HG02840 (cell line): ENCODE results near the gene MCF2L.
"Not testable (repeated sequence)": the region's sequence is repeated elsewhere in the genome, so short reads cannot be mapped to it uniquely, and the experiment has no call there.

Experiments
- ATAC-seq: cut with Tn5 transposase; IDR thresholded peaks from one replicate; pipeline ENCODE4 v1.9.1; 2021; ENCODE audit warnings: mild to moderate bottlenecking, moderate library complexity, moderate number of reproducible peaks; ENCODE audit not compliant: unreplicated experiment, low FRiP score

The MCF2L gene

DNA sequence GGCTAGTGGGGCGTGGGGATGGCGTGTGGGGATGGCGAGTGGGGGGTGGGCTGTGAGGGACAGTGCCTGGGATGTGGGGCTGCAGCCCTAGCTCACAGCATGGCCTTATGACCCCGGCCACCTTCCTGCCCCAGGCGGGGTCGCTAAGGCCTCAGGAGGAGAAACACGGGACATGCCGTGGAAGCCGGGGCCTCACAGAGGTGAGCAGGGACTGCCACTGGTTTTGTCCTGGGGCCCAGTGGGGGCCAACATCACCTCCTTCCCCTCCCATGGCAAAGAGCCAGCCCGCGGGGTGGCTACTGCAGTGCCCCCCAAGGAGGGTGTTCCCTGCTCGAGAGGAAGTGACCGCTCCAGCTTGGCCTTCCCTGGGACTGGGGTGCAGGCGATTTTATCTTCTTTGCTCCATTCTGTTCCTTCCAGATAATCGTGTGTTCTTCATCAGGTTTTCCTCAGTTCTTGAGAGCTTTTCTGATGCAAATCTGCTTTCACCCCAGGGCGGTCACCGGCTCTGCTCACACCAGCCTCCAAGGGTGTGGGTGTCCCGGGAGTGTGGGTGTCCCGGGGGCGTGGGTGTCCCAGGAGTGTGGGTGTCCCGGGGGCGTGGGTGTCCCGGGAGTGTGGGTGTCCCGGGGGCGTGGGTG is 137.8 kb downstream of the MCF2L start:
- no peak for ATAC-seq

DNA sequence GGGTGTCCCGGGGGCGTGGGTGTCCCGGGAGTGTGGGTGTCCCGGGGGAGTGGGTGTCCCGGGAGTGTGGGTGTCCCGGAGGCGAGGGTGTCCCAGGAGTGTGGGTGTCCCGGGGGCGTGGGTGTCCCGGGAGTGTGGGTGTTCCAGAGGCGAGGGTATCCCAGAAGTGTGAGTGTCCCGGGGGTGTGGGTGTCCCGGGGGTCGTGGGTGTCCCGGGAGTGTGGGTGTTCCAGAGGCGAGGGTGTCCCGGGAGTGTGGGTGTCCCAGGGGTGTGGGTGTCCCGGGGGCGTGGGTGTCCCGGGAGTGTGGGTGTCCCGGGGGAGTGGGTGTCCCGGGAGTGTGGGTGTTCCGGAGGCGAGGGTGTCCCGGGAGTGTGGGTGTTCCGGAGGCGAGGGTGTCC is 139.5 kb downstream of the MCF2L start:
- not testable (repeated sequence) for ATAC-seq

DNA sequence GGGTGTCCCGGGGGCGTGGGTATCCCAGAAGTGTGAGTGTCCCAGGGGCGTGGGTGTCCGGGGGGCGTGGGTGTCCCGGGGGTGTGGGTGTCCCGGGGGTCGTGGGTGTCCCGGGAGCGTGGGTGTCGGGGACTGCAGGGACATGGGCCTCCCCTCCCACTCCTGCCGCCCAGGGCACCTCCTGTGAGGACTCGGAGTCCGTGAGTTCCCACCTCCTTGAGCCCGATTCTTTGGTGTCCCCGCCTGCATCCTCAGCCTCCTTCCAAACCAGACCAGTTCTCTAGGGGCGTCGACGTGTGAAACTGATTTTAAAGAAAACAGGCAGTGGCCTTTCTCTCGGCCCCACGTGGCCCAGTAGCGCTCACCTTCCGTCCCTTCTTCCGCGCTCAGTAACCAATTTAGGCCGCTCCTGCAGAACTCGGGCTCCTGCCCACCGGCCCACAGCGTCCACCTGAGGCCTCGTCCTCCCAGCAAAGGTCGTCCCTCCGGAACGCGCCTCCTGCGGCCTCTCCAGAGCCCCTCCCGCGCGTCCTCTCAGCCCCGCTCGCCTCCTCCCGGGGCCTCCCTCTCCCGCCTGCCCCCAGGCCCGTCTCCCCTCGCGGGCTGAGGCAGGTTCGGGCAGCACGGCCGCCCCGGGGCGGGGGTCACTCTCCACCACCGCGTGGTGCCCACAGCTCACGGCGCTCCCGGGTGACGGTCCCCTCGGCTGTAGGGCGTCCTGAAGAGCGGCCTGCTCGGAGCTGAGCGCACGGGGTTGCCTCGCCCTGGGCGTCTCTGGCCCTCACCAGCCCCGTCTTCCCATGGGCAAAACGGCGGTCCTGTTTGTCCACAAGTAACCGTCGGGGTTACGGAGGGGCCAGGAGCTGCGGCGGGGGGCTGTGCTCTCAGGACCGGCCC is 140.4 kb downstream of the MCF2L start:
- no peak for ATAC-seq

DNA sequence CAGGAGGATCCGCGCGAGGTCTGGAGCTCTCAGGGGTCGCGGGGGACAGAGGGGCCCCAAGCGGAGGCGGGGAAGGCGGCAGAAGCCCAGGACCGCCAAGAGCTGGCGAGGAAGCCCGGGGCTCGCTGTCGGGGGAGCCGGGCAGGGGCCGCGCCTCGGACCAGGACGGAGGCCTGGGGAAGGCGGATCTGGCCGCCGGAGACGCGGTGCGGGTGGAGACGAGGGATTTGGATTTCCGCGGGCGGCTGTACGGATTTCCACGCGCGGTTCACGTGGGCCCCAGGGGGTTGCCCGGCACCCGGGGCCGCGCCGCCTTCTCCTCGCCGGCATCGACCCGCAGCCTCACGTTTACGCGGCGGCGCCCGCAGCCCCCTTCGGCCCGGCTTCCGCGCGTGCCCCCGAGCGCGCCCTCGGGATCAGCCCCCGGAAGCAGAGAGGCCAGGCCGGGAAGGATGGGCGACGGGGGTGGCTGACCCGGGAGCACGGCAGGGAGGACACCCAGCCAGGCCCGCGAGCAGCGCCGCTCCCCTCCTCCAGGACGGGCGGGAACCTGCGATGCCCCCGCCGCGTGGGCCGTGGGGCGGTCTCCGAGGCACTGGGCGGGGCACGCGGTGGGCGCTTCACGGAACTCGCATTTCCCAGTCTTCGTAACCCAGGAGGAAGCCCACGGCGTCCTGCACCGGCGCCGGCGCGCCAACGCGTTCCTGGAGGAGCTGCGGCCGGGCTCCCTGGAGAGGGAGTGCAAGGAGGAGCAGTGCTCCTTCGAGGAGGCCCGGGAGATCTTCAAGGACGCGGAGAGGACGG is 141.2 kb downstream of the MCF2L start:
- ATAC-seq: no peak

DNA sequence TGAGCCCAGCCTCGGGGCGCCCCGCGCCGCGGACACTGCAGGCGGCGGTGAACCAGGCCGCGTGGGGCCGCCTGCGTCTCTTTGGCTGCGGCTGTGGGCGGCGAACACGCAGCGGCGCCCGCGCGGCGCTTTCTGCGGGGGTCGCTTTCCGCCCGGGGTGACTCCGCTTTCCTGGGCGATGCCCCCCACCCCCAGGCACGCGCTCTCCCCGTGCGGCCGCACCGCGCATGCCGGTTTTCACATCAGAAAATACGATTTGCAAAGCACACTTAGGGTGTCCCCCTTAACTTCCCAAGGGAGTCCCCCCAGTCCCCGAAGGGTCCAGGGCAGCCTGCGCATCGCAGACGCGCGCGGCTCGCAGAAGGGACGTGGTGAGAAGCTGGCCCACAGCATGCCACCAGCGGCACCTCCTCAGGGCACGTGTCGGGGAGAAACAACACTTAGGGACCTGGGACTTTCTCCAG is 141.9 kb downstream of the MCF2L start:
- no peak for ATAC-seq

DNA sequence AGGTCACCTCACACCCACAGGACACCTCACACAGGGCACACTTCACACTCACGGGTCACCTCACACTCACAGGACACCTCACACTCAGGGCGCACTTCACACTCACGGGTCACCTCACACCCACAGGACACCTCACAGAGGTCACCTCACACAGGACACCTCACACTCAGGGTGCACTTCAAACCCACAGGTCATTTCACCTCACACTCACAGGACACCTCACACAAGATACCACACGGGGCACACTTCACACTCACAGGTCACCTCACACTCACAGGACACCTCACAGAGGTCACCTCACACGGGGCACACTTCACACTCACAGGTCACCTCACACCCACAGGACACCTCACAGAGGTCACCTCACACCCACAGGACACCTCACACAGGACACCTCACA is 142.8 kb downstream of the MCF2L start:
- not testable (repeated sequence) for ATAC-seq

DNA sequence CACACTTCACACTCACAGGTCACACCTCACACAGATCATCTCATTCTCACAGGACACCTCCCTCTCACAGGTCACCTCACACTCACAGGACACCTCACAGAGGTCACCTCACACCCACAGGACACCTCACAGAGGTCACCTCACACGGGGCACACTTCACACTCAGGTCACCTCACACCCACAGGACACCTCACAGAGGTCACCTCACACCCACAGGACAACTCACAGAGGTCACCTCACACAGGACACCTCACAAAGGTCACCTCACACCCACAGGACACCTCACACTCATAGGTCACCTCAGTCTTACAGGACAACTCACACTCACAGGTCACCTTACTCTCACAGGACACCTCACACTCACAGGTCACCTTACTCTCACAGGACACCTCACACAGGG is 143.5 kb downstream of the MCF2L start:
- ATAC-seq: not testable (repeated sequence)

DNA sequence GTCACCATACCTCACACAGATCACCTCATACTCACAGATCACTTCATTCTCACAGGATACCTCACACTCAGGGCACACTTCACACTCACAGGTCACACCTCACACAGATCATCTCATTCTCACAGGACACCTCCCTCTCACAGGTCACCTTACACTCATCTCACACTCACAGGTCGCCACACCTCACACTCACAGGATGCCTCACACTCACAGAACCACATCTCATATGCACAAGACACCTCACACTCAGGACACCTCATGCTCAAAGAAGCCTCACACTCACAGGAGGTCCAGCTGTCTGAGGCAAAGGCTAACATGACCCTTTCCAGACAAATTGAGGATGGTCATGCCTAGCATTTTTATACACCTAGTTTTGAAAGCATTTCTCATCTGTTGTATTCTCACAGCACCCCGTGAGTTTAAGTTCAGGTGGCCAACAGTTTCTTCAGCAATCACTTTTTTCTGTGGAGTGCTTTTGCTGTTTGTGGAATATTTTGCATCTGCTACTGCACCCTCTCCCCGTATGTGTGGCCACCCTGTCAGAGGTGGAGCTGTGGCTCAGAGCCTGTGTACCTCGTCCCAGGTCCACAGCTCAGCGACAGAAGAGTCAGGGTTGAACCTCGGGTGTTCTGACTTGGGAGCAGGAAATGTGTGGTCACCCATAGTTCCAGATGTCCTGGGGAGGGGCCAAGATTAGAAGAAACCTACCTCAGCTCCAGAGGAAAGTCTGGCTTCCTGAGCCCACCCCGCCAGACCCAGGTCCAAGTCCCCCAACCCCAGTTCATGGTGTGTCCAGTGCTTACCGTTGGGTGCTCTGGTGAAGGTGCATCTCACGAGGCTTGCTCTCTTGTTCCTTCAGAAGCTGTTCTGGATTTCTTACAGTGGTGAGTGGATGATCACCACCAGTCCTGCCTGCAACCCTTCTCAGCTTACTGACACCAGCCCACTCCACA is 144.2 kb downstream of the MCF2L start:
- no peak for ATAC-seq

DNA sequence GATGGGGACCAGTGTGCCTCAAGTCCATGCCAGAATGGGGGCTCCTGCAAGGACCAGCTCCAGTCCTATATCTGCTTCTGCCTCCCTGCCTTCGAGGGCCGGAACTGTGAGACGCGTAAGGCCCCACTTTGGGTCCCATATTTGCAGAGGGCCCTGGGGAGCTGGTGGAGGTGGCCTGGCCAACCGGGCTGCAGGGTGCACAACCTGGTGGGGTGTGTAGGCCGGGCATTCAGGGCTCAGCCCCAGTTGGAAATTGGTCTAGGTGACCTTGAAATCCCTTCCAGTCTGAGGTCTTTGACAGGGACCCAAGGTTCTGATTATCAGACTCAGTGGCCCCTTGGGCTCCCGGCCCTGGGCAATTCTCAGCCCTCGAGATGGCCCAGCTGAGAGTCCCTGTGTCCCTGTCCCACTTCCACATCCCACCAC is 144.8 kb downstream of the MCF2L start:
- ATAC-seq: no peak

DNA sequence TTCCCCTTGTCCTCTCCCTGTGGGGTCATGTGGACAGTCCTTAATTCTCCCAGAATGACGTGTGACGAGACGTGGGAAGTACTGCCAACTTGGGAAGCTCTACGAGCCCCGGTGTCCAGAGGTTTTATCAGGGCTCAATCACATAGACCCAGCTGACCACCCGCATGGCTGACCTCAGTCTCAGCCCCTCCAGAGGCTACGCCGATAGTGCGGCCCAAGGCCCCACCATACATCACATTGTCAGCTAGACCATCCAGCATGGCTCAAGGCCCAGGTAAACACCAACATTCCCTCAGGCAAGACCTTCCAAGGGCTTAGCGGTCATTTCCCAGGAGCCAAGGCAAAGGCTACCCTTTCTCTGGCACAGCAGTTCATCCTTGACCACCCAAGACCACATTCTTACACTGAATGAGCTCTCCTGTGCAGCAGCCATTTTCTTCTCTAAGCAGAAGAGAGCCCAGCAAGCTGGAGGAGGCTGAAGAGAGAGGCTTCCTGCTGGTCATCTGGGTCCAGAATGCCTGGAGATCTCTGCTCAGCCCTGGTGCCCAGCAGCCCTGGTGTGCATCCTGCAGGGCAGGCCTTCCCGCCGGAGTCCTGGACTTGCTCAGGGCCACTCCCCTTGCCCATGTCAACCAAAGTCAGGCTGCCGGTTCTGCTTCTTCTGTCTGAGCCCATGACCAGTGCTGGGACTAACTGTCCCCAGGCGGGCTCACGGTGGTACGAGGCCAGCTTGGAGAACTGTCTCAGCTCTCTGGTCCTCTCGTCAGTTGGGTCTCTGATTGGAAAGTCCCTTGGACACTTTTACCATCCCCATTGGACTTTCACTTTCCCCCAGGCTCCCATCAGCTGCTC is 145.7 kb downstream of the MCF2L start:
- no peak for ATAC-seq

DNA sequence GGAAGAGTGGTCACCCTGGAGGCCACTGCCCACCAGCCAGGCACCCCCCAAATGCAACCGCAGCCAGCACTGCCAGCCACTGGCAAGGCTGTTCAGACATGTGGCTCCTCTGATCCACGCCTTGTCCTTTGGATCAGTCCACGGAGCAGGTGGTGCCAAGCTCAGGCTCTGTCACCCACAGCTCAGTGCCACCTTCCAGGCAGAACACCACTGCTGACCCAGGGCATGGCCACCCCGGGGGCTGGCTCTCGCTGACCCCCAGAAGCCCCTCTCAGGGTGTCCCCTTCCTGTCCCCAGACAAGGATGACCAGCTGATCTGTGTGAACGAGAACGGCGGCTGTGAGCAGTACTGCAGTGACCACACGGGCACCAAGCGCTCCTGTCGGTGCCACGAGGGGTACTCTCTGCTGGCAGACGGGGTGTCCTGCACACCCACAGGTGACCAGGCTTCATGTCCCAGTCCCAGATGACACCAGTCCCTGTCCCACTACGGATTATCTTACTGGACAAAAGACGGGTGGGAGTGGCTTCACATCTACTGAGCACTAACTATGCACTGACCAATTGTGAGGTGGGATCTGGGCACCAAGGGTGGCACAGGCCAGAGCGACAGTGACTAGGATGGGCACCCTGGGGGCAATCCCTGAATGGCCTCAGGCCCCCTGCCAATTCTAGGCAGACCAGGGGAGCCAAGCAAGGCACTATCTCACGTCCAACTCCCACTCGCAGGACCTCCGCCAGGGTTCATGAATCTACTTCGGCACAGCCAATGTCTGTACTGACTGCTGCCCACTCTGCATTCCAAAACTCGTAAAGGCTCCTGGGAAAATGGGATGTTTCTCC is 146.6 kb downstream of the MCF2L start:
- ATAC-seq: no peak

DNA sequence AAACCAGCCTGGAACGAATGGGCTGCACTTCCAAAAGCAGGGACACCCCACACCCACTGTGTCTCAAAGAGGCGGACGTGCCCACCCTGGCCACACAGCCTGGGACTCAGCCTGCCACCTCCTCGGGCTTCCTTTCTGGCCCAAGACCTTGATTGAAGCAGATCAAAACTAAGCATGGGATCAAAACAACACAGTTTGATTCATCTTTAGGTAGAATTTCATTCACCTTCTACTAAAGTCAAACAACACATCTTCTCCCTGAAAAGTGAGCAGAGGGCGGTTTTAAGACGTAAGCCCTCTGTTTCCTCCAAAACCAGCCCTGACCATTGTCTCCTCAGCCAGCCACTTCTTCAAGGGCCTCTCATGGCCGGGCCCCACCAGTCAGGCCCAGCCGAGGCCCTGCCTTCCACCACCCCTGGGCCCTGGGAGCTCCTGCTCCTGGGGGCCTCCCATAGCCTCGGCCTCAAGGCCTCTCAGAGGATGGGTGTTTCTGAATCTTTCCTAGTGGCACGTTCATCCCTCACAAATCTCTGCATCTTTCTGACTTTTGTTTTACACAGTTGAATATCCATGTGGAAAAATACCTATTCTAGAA is 147.3 kb downstream of the MCF2L start:
- no peak for ATAC-seq

DNA sequence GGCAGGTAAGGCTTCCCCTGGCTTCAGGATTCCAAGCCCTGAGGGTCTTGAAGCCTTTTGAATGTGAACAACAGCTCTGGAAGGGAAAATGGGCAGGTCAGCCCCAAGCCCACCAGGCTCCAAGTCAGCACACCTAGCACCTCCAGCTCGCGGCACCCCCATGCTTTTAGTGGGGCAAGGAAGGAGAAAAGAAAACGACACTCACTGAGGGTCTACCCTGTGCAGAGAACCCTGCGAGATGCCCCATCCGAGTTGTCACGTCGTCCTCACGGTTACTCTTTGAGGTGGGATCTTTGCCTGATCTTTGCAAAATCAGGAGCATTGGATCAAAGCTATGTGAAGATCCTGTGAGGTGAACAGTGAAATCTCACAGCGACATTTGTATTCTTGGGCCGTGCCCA is 147.9 kb downstream of the MCF2L start:
- no peak for ATAC-seq

DNA sequence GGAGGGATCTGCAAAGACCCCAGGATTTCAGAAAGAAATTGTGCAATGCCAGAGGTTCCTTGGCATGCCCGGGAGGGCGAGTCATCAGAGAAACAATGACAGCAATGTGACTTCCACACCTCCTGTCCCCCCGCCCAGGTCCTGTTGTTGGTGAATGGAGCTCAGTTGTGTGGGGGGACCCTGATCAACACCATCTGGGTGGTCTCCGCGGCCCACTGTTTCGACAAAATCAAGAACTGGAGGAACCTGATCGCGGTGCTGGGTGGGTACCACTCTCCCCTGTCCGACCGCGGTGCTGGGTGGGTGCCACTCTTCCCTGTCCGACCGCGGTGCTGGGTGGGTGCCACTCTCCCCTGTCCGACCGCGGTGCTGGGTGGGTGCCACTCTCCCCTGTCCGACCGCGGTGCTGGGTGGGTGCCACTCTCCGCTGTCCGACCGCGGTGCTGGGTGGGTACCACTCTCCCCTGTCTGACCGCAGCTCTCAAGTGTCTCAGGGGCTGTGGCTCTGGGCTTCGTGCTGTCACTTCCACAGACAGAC is 148.4 kb downstream of the MCF2L start:
- no peak for ATAC-seq

DNA sequence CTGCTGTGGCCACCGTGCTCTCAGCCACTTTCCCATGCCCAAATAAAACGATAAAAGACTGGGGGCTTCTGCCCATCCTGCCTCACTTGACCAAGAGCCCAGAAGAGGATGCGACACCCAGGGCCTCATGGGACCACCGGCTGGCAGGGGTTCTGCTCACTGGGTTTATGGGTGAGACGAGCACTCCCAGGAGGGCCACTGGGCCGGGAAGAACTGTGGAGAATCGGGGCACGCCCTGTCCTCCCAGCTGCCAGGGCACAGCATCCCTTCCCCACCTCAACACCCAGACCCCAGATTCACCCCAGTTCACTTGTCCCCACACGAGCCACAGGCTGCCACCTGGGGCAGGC is 148.9 kb downstream of the MCF2L start:
- ATAC-seq: no peak

DNA sequence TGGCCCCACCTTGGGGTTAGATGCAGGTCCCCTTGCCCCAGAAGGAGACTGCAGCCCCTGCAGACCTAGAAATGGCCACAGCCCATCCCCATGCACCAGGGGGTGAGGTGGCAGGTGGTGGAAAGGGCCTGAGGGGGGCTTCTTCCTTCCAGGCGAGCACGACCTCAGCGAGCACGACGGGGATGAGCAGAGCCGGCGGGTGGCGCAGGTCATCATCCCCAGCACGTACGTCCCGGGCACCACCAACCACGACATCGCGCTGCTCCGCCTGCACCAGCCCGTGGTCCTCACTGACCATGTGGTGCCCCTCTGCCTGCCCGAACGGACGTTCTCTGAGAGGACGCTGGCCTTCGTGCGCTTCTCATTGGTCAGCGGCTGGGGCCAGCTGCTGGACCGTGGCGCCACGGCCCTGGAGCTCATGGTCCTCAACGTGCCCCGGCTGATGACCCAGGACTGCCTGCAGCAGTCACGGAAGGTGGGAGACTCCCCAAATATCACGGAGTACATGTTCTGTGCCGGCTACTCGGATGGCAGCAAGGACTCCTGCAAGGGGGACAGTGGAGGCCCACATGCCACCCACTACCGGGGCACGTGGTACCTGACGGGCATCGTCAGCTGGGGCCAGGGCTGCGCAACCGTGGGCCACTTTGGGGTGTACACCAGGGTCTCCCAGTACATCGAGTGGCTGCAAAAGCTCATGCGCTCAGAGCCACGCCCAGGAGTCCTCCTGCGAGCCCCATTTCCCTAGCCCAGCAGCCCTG is 149.4 kb downstream of the MCF2L start:
- ATAC-seq: no peak
